ENCODE results near the gene TNFRSF4.

Gene TNFRSF4

GRCh38 chr1:1239227-1239613 is 25.3 kb upstream of the TNFRSF4 start:
- TF ChIP-seq, protein P1, sequence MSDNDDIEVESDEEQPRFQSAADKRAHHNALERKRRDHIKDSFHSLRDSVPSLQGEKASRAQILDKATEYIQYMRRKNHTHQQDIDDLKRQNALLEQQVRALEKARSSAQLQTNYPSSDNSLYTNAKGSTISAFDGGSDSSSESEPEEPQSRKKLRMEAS (IDR thresholded peaks at IDR 0.05; ENCODE audit: low read depth, low read length), result no peak
- TF ChIP-seq, protein P2, sequence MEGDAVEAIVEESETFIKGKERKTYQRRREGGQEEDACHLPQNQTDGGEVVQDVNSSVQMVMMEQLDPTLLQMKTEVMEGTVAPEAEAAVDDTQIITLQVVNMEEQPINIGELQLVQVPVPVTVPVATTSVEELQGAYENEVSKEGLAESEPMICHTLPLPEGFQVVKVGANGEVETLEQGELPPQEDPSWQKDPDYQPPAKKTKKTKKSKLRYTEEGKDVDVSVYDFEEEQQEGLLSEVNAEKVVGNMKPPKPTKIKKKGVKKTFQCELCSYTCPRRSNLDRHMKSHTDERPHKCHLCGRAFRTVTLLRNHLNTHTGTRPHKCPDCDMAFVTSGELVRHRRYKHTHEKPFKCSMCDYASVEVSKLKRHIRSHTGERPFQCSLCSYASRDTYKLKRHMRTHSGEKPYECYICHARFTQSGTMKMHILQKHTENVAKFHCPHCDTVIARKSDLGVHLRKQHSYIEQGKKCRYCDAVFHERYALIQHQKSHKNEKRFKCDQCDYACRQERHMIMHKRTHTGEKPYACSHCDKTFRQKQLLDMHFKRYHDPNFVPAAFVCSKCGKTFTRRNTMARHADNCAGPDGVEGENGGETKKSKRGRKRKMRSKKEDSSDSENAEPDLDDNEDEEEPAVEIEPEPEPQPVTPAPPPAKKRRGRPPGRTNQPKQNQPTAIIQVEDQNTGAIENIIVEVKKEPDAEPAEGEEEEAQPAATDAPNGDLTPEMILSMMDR (IDR thresholded peaks at IDR 0.05; ENCODE audit: low read depth, low read length), result no peak
- TF ChIP-seq MYC (IDR thresholded peaks at IDR 0.05; ENCODE audit: low read depth, low read length) (no peak), POLR2A (IDR thresholded peaks at IDR 0.05; ENCODE audit: extremely low read depth, insufficient read length) (no peak)
- H3K4me3 ChIP-seq (ENCODE audit: low read depth, low read length), result no peak overlapping the region
- DNase-seq (ENCODE audit: low read depth), result no peak

DNA sequence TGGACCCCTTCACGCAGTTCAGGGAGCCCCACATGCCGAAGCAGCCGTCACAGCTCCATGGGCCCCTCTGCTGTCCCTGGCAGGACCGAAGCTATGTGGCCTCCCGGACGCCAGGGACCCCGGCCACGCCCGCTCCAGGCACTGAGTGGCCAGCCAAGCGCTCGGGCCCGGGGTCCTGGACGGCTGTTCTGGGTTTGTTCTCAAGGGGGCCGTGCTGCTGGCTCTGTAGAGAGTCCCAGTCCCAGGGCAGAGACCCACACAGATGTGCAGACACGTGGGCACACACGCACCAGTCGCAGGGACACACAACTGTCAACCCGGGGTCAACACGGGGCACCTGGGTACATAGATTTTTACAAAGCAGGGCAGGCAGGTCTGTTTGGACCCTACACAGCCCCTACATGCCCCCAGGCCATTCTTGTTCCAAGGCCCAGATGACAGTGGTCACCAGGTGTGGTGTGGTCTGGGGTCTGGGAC is 24.8 kb upstream of the TNFRSF4 start:
- TF ChIP-seq, protein P1 (IDR thresholded peaks at IDR 0.05; ENCODE audit: low read depth, low read length), result no peak
- TF ChIP-seq POLR2A (IDR thresholded peaks at IDR 0.05; ENCODE audit: extremely low read depth, insufficient read length), result no peak
- TF ChIP-seq, protein P2 (IDR thresholded peaks at IDR 0.05; ENCODE audit: low read depth, low read length), result no peak
- no peak for TF ChIP-seq MYC (IDR thresholded peaks at IDR 0.05; ENCODE audit: low read depth, low read length)
- no peak overlapping the region for H3K4me3 ChIP-seq (ENCODE audit: low read depth, low read length)
- no peak for DNase-seq (ENCODE audit: low read depth)

DNA sequence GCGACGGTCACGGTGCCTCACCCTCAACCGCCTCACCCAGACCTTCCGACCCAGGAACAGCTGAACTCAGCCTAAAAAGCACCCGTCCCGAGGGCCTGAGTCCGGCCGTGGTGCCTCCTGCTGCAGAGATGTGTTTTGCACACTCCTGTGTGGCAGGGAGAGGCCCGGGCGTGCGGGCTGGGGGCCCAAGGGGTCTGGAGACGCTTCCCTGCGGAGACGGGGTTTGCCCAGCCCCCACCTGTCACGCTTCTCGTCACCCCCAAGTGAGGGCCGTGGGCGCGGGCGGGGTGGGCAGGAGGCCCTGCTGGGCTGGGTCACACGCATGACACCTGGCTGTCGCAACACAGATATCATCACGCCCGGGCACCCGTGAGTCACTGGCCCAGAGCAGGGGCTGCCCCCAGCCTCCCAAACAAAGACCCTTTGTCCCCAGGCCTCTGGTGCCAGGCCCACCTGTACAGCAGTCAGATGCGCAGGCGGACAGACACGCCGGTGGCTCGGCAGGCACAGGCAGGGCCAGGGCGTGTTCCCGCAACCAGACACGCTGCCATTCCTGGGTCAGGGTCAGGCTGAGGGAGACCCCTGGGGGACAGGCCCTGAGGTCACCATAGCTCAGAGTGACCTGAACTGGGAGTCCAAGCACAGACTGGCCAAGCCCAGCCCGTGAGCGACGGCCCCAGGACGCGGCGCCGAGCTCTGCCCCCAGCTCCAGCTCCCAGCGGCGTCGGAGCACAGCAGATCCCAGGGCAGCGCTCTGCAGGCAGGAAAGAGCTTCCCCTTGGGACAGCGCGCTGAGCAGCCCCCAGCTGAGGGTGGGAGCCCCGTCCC is 24.1 kb upstream of the TNFRSF4 start:
- TF ChIP-seq MYC (IDR thresholded peaks at IDR 0.05; ENCODE audit: low read depth, low read length), result no peak
- TF ChIP-seq, protein P1 (IDR thresholded peaks at IDR 0.05; ENCODE audit: low read depth, low read length), result no peak
- no peak for TF ChIP-seq POLR2A (IDR thresholded peaks at IDR 0.05; ENCODE audit: extremely low read depth, insufficient read length)
- TF ChIP-seq, protein P2 (IDR thresholded peaks at IDR 0.05; ENCODE audit: low read depth, low read length), result no peak
- H3K4me3 ChIP-seq (ENCODE audit: low read depth, low read length), result no peak overlapping the region
- no peak for DNase-seq (ENCODE audit: low read depth)

DNA sequence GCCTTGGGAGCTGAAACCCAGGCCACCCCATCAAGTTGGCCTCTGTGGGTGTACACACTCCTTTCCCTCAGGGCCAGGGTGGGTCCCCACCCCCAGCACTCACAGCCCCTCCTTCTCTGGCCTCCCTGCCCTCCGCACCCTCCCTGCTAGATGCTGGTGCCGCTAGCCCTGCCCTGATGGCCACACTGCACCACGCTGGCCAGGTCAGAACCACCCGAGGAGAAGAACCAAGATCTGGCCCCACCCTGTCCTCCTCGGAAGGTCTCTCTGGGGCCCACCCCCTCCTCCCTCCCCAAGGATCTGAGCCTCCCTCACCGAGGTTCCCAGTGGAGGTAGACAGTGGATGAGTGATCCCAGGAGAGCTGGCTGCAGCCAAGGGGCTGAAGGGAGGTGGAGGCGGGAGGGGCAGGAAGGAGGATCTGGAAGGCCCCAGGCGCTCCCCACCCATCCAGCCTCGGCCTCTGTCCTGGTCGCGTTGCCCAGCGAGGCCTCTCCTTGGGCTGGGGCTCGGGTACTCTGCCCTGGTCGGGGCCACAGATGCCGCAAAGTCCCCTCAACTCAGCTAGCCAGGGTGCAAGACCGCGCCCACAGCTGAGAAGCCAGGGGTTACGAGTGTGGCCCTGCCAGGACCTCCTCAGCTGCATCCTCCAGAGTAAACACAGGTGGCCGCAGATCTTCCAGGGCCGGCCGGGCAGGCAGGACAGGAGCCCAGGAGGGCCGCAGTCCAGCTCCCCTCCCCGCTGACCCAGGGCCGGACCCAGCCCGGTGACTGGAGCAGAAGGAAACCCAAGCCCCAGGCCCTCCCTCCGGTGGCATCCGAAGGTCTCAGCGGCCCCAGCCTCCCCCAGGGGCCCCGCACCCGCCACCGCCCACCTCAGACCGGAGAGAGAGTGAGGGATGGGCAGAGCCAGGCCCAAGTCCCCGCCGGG is 23.3 kb upstream of the TNFRSF4 start:
- DNase-seq (ENCODE audit: low read depth), result no peak
- no peak for TF ChIP-seq POLR2A (IDR thresholded peaks at IDR 0.05; ENCODE audit: extremely low read depth, insufficient read length)
- TF ChIP-seq MYC (IDR thresholded peaks at IDR 0.05; ENCODE audit: low read depth, low read length), result no peak
- TF ChIP-seq, protein P2 (IDR thresholded peaks at IDR 0.05; ENCODE audit: low read depth, low read length), result no peak
- TF ChIP-seq, protein P1 (IDR thresholded peaks at IDR 0.05; ENCODE audit: low read depth, low read length), result no peak
- no peak overlapping the region for H3K4me3 ChIP-seq (ENCODE audit: low read depth, low read length)

- DNase-seq (ENCODE audit: low read depth), result no peak
- H3K4me3 ChIP-seq (ENCODE audit: low read depth, low read length), result no peak overlapping the region
- TF ChIP-seq, protein P2 (IDR thresholded peaks at IDR 0.05; ENCODE audit: low read depth, low read length), result no peak
- TF ChIP-seq MYC (IDR thresholded peaks at IDR 0.05; ENCODE audit: low read depth, low read length) (no peak), POLR2A (IDR thresholded peaks at IDR 0.05; ENCODE audit: extremely low read depth, insufficient read length) (no peak)
- TF ChIP-seq, protein P1 (IDR thresholded peaks at IDR 0.05; ENCODE audit: low read depth, low read length), result no peak
Measured at GRCh38 chr1:1236176-1236763, 22.3 kb upstream of the TNFRSF4 start.

All from NB4 (cell line).